AG10803 (cell line): ENCODE results near the gene SIRT1.
"Not testable (repeated sequence)": the region's sequence is repeated elsewhere in the genome, so short reads cannot be mapped to it uniquely, and the experiment has no call there.

Source experiments
- DNase-seq: peaks from one replicate; pipeline ENCODE4 v3.0.0; 2010; ENCODE audit warnings: low read depth
- H3K4me3 ChIP-seq: 2 replicates; pipeline ENCODE4 v1.5.1; 2011; ENCODE audit warnings: mild to moderate bottlenecking, low read length, control low read depth
- TF ChIP-seq, protein P1 (sequence below): conservative IDR thresholded peaks from 2 replicates; pipeline ENCODE4 v1.5.1; 2011; ENCODE audit warnings: mild to moderate bottlenecking, low read length, control low read depth, inconsistent platforms

The SIRT1 gene

GRCh38 chr10:67884313-67884841 lies at the start of gene SIRT1:
Gene SIRT1, plus strand, starts transcription at chr10:67884656. Its CDS starts 66 bp downstream, at chr10:67884722.
- DNase-seq: peak; percentile 93
- peak within 1 kb of the TSS; percentile 76 for H3K4me3 ChIP-seq
- TF ChIP-seq, protein P1, sequence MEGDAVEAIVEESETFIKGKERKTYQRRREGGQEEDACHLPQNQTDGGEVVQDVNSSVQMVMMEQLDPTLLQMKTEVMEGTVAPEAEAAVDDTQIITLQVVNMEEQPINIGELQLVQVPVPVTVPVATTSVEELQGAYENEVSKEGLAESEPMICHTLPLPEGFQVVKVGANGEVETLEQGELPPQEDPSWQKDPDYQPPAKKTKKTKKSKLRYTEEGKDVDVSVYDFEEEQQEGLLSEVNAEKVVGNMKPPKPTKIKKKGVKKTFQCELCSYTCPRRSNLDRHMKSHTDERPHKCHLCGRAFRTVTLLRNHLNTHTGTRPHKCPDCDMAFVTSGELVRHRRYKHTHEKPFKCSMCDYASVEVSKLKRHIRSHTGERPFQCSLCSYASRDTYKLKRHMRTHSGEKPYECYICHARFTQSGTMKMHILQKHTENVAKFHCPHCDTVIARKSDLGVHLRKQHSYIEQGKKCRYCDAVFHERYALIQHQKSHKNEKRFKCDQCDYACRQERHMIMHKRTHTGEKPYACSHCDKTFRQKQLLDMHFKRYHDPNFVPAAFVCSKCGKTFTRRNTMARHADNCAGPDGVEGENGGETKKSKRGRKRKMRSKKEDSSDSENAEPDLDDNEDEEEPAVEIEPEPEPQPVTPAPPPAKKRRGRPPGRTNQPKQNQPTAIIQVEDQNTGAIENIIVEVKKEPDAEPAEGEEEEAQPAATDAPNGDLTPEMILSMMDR: no peak

GRCh38 chr10:67835541-67836394 lies 48.7 kb upstream of the SIRT1 start:
- not testable (repeated sequence) for DNase-seq, H3K4me3 ChIP-seq

DNA sequence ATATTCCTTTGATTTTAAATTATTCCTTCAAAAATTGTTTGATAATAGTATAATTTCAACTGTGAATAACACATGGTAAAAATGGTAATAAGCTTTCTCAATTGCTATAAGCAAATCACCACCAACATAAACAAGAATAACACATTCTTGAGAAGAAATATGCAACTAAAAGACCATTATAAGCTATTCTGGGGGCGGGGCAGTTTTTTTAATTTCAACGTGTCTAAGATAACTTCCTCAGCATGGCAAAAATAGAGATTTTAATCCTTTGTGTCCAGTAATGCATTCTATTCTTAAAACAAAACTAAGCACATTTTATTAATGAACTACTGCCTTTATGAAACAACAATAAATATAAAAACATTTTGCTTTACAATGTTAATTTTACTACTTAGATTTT lies 48.0 kb upstream of the SIRT1 start:
- H3K4me3 ChIP-seq: no peak overlapping the region
- TF ChIP-seq, protein P1: no peak
- no peak for DNase-seq

DNA sequence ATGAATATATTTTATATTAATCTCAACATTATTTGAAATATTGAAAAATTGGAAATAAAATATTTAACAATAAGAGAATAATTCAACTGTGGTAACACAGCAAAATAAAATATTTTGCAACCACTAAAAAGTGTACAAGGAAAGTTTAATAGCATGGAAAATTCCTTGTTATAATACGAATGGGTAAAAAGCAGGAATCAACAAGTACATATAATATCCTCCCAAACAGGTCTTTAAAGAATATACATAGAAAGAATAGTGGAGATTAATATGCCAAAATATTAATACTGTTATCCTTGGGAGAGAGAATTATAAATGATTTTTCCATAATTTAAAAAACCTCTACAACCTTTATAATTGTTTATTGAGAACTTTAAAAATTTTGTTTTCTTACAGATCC lies 47.5 kb upstream of the SIRT1 start:
- TF ChIP-seq, protein P1: no peak
- DNase-seq: no peak
- no peak overlapping the region for H3K4me3 ChIP-seq

DNA sequence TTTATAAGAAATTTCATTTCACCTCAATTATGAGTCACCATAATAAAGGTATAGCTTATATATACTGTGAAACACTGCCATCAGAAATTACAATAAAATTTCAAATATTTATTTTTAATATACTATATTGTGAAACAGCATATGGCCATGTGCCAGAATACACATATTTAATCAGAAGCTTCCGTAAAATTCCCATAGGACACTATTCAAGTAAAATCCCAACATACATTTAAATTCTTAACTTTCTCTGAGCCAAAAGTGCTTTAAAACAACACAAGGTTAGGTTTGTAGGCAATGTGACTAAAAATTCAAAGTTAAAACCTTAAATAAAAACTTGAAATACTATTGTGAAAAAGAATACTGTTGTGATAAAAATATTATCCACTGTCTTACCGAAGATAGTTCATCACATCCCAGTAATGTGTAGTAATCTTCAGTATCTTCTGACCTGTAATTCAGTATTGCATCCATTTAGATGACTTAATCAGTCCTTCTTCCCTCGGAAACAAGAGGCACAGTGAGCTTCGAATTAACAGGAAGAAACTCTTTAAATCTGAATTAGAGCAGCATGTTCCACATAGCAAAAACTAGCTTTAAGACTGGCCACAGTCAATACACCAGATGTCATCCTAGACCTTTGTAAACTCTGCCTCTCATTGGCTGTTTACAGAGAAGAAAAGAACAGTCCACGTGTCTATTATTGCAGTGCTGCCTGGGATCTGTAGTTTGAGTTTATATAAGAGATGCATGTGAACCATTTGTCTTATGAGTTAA lies 46.7 kb upstream of the SIRT1 start, which contains the start of gene DNAJC12:
TSS of gene DNAJC12 (minus strand) at position 648 of the 774 bp plus-strand sequence. CDS start at position 471, 177 bp downstream.
- DNase-seq: peak; percentile 36
- no peak within 1 kb of the TSS for H3K4me3 ChIP-seq
- TF ChIP-seq, protein P1: no peak

GRCh38 chr10:67839511-67839910 lies 44.9 kb upstream of the SIRT1 start:
- H3K4me3 ChIP-seq, DNase-seq: not testable (repeated sequence)

DNA sequence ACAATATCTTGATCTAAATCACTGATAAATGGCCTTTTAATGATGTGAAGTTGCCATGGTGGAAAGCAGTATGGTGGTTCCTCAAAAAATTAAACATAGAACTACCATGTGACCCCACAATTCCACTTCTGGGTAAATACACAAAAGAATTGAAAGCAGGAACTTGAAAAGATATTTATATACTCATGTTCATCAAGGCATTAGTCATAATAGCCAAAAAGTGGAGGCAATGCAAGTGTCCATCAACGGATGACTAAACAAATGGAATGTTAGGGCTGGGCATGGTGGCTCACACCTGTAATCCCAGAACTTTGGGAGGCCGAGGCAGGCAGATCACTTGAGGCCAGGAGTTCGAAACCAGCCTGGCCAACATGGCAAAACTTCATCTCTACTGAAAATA lies 44.5 kb upstream of the SIRT1 start:
- TF ChIP-seq, protein P1: no peak
- no peak overlapping the region for H3K4me3 ChIP-seq
- DNase-seq: no peak
